Myocyte (in vitro differentiated cells): ENCODE results near the gene OR1I1. TPM values are rescaled to one million over a fixed set of nuclear protein-coding genes. Genes with fewer than 3 reads are reported as not detected.
"Not testable (repeated sequence)": the region's sequence is repeated elsewhere in the genome, so short reads cannot be mapped to it uniquely, and the experiment has no call there.

Source experiments
- DNase-seq: peaks from one replicate; pipeline ENCODE4 v3.0.0-alpha.2; 2012; ENCODE audit warnings: low read depth
- polyA plus RNA-seq: library from polyadenylated mRNA; unstranded; fragments of >200 nt; gene quantifications from one replicate; pipeline ENCODE4 v1.2.1, GENCODE V29; 2012; ENCODE audit warnings: missing spikeins
- total RNA-seq: library from RNA; depleted of rRNA; stranded (reverse); fragments of >200 nt; gene quantifications from 2 replicates; pipeline ENCODE4 v1.2.3, GENCODE V29; 2014

Gene OR1I1, protein sequence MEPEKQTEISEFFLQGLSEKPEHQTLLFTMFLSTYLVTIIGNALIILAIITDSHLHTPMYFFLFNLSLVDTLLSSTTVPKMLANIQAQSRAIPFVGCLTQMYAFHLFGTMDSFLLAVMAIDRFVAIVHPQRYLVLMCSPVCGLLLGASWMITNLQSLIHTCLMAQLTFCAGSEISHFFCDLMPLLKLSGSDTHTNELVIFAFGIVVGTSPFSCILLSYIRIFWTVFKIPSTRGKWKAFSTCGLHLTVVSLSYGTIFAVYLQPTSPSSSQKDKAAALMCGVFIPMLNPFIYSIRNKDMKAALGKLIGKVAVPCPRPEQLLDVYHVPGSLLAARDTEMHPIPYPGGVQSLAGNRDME
- total RNA-seq: not detected in 2 replicates
- polyA plus RNA-seq: not detected

DNA sequence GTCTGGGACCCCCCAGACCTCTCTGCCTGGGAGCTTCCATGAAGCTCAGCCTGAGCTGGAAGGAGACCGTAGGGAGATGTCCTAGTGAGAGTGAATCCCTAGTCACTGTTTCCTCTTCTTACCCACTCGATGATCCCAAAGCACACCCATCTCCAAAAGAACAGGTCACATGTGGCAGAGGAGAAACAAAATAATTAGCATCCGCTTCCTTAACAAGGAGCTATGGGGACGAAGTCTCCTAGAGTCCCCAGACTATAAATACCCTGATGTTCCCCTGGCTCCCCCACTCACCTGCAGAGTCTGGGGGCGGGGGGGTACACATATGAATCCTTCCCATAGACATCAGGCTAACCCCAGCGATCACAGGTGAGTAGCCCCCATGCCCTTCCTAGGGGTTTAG lies at the start of gene OR1I1:
Gene OR1I1, plus strand, starts transcription at position 301 of the 400 bp plus-strand sequence. CDS start 4,855 bp downstream, outside the sequence.
- no peak for DNase-seq

DNA sequence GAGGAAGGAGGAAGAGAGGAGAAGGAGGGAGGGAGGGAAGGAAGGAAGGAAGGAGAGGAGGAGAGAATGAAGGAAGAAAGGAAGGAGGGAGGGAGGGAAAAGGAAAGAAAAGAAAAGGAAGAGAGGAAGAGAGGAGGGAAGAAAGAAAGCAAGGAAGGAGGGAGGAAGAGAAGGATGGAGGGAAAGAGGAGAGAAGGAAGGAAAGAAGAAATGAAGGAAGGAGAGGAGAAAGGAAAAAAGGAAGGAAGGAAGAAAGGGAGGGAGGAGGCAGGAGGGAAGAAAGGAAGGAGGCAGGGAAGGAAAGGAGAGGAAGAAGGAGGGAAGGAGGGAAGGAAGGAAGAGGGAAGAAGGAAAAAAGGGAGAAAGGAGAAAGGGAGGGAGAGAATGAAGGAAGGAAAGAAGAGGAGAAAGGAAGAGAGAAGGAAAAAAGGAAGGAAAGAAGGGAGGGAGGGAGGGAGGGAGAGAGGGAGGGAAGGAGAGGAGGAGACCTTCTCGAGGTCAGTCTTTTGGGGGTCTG lies 46.2 kb upstream of the OR1I1 start:
- no peak for DNase-seq

DNA sequence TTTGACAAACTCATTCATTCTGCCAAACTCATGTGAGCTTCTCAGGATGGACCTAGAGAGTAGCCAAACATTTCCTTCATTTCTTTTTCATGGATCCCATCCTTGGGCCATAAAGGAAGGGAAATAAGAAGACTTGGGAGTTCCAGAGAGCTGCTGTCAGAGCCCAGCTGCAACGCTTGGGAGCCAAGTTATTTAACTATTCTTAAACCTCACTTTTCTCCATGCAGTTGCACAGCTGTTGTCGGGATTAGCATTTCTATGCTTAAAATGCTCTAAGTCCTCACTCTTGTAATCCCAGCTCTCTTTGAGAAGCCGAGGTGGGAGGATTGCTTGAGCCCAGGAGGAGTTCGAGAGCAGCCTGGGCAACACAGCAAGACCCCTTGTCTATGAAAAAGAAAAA lies 44.4 kb upstream of the OR1I1 start:
- DNase-seq: peak; percentile 4

DNA sequence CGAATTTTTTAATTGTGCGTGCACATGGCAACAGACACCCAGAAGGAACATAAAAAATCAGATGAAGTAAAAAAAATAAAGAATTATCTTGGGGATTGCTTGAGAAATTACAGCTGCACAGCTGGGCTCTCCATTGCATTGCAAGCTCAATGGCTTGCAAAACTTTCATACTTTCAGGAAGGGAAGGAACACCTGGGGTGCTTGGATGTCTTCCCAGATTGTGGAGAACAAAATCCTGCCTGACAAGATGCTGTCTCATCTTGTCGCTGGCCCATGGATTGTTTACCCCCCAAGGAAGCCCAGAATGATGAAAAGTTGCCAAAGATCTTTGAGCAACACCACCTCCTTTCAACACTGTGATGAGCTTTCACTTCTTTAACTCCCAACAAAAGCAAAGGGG lies 43.7 kb upstream of the OR1I1 start:
- peak; percentile 1 for DNase-seq

DNA sequence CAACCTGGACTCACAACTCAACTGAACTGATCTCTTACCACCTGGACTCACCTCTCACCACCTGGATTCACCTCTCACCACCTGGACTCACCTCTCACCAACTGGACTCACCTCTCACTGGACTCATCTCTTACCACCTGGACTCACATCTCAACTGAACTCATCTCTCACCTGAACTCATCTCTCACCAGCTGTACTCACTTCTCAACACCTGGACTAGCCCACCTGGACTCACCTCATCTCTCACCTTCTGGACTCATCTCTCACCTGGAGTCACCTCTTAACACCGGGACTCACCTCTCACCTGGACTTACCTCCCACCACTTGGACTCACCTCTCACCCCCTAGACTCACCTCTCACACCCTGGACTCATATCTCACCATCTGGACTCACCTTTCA lies 40.0 kb upstream of the OR1I1 start:
- DNase-seq: no peak

DNA sequence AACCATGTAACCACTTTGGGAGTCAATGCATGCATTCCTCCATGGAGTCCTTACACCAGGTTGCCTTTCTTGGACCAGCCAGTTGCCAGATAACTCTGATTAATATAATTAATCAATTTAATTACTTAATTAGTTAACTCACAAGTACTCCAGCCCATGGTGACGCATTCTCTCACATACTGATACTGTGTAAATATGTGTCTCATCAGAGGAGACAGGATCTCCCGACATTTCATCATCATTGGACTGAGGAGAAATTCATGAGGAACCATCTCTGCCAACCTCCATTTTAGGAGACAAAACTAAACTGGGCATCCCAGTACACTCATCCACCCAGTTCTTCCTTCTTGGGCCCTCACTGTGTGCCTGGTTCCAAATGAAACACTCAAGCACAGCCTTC lies 39.2 kb upstream of the OR1I1 start:
- no peak for DNase-seq

DNA sequence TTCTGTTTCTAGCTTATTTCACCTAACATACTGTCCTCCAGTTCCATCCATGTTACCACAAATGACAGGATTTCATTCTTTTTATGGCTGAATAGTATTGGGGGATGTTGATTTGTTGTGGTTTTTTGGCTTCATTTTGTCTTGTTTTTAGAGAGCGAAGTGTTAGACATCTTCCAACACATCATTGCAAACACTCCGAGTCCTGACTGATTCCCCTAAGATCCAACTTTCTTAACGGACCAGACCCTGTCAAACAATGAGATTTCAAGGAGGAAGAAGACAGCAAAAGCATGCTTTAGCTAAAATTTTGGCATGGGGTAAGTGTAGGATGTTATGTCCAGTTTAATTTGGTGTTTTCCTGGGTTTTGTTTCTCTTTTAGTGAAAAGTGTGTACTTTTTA lies 36.5 kb upstream of the OR1I1 start:
- DNase-seq: no peak

DNA sequence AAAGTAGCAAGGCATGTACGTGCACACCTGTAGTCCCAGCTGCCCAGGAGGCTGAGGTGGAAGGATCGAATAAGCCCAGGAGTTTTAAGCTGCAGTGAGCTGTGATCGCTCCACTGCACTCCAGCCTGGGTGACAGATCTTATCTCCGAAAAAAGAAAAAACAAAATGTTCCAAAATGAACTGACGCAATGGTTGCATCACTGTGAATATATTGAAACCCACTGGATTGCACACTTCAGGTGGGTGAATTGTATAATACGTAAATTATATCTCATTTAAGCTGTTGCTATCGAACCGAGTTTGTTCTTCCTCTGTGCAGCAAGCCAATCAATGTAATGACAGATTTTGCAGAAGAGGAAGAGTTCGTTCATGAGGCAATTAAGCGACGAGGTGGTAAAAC lies 34.3 kb upstream of the OR1I1 start:
- no peak for DNase-seq

DNA sequence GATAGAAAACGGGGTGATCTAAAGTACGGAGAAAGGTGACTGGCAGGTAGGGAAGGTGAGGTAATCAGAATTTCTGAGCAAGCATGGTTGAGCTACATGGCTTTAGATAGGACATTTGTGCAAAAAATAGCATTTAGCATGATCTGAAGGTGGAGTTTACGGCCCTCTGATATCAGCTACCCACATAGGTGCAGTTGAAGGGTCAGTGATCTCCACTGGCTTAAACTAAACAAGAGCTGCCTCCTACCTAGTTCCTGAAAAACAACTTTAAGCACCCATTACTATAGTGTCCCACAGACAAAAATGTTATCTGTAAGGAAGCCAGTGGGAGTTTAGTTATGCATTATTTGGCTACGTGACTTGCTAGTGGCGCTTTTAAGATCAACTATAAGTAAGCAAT lies 33.9 kb upstream of the OR1I1 start:
- DNase-seq: no peak

DNA sequence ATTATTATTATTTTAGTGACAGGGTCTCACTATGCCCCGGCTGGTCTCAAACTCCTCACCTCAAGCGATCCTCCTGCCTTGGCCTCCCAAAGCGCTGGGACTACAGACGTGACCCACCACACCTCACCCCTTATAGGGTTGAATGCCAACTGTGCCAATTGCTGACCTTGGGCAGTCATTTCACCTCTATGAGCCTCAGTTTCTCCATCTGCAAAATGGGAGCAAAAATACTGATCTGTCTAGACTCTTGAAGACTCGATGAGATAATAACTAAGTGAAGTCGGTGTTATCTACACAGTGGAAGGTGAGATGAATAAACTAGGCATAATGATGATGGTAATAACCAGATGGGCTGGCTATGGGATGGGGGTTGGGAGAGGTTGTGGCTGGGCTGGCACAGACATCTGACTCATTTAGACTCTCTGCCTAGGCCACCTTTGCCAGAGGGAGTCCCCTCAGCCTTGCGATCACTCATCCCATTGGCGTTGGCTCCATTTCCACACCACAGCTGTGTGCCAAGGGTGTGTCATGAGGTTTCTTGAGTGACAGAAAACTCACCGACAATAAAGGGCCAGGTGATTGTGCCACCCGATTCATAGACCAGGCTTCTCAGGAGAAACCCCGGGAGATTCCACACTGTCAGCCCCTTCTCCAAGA lies 33.0 kb upstream of the OR1I1 start, which contains the start of gene CASP14:
Gene CASP14, plus strand, starts transcription at position 596 of the 657 bp plus-strand sequence. CDS start 2,772 bp downstream, outside the sequence.
- DNase-seq: no peak

DNA sequence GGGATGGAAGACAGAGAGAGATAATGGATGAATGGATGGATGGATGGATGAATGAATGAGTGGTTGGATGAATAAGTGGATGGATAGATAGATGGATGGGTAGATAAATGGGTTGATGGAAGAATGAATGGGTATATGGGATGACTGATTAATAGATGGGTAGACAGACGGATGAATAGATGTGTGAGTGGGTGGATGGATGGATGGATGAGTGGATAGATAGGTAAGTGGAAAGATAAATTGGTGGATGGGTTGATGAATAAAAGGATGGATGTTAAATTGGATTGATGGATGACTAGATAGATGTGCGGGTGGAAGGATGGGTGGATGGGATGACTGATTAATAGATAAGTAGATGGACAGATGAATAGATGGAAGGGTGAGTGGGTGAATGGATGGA lies 31.4 kb upstream of the OR1I1 start:
- no peak for DNase-seq

DNA sequence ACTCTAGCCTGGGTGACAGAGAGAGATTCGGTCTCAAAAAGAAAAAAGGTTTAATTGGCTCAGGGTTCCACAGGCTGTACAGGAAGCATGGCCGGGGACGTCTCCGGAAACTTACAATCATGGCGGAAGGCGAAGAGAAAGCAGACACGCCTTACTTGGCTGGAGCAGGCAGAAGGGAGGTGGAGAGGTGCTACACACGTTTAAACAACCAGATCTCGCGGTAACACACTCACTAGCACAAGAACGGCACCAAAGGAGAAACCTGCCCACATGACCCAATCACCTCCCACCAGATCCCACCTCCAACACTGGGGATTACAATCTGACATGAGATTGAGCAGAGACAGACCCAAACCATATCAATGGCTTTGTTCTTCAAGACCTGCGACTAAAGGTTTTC lies 20.0 kb upstream of the OR1I1 start:
- no peak for DNase-seq

DNA sequence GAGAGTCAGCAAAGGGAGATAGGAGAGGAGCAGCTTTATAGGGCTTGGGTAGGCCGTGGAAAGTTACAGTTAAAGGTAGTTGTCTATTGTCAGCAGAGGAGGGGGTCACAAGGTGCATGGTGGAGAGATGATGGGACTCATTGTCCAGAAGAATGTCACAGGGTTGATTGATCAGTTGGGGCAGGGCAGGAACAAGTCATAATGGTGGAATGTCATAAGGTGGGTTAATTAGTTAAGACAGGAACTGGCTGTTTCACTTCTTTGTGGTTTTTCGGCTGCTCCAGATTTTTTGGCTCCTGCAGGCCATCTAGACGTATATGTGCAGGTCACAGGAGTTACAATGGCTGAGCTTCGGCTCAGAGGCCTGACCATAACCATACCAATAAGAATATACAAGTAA lies 11.6 kb upstream of the OR1I1 start:
- DNase-seq: not testable (repeated sequence)

DNA sequence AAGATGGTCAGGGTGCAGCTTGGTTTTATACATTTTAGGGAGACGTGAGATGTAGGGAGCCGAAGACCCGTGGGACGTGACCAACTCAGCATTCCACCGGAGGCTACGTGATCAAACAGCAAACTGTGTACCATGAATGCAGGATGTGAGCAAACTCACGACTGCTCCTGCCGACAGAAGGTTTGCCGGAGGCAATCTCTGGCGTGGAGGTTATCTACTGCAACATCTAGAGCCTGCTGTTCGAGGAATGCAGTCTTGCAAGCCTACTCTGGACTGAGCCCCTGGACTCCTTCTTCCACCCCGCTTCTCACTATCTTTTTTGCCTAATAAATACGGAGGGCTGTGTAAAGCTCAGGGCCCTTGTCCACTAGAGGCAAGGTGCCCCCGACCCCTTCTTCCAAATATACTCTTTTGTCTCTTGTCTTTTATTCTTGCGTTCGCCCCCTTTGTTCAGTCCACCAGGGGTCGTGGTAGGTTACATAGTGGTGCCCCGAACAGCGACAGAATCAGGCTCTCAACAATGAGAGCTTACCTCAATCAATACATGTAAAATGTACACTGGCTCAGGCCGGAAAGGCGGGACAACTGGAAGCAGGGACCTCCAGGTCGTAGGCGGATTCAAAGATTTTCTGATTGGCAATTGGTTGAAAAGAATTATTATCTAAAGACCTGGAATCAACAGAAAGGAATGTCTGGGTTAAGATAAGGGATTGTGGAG lies 8.9 kb upstream of the OR1I1 start:
- DNase-seq: no peak

DNA sequence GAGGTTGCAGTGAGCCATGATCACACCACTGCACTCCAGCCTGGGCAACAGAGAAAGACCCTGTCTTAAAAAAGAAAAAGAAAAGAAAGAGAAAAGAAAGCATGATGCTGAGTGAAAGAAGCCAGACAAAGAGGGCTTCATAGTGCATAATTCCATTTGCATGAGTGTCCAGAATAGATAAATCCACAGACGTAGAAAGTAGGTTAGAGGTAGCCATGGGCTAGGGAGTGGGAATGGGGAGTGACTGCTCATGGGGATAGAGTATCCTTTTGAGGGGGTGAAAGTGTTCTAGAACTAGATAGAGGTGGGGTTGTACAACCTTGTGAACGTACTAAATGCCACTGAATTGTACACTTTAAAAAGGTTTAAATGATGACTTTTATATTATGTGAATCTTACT lies 7.6 kb upstream of the OR1I1 start:
- DNase-seq: no peak

DNA sequence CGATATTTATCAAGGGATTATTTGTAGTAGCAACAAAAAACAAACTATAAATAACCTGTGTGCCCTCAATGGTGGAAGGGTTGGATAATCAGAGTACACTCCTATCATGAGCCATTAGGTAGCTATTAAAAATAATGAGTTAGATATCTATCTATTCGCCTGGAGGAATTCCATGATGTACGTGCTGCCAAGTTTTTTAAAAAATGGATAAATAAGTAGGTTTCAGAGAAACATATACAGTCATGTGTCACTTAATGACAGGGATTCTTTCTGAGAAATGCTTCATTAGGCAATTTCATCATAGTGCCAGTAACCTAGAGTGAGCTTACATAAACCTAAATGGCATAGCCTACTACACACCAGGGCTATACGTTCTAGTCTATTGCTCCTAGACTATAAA lies 6.2 kb upstream of the OR1I1 start:
- DNase-seq: no peak

DNA sequence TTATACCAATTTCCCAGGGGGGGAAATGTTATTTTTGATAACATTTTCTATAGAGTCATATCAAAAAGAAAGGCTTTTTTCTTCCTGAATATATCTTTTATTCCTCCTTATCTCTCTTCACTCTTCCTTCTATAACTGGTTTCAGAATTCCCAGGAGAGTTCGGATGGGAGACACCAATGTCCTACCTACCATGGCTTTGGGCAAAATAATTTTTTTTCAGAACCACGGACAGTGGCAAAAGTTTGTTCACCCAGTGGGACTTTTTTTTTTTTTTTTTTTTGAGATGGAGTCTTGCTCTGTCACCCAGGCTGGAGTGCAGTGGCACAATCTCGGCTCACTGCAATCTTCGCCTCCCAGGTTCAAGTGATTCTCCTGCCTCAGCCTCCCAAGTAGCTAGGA lies 2.0 kb upstream of the OR1I1 start:
- DNase-seq: peak; percentile 7

DNA sequence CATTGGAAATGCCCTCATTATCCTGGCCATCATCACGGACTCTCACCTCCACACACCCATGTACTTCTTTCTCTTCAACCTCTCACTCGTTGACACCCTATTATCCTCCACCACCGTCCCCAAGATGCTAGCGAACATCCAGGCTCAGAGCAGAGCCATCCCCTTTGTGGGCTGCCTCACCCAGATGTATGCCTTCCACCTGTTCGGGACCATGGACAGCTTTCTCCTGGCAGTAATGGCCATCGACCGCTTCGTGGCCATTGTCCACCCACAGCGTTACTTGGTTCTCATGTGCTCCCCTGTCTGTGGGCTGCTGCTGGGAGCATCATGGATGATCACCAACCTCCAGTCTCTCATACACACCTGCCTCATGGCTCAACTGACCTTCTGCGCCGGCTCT lies 5.2 kb downstream of the OR1I1 start:
- no peak for DNase-seq

DNA sequence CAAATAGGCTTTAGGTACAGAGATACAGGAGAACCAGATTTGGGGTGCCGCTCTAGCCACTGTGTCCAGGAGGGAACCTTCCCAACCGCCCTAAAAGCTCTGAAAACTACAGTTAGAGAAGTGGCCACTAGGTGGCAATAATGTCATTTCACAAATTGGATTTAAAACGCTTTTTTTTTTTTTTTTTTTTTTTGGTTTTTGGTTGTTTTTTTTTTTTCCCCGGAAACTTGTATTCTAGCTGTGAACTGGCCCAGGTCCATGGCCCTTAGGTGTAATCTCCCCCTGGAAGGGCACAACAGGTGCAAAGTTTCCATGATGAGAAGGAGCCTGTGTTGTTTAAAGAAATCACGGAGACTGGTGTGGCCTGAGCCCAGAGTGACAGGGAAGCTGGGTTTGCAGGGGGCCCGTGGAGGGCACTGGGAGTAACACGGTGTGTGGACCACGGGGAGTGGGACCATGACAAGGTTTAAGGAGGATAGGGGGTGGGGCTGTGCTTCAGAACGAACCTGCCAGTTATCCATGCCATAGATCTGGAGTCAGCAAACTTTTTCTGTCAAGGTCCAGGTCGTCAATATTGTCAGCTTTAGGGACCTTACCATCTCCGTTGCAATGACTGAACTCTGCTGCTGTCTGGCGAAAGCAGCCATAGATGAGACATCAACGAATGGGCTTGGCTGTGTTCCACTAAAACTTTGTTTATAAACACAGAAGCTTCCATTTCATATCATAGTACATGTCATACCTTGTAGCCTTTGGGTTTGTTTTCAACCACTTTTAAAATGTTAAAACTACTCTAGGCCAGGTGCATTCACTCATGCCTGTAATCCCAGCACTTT lies 10.1 kb downstream of the OR1I1 start:
- DNase-seq: peak; percentile 77

DNA sequence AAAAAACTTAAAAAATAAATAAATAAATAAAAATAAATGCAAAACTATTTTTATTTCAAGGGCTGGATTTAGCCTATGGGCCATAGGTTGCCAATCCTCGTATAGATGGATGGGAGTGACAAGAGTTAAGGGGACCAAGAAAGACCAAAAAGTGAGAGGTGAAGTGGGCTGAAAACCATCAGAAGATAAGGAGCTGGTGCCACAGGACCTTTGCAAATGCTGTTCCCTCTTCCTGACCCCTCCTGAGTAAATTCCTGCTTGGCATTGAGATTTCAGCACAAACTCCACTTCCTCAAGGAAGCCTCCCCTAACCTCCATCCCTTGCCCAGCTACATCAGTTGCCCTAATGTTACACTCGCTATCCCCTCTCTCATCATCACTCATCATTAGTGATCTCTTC lies 11.0 kb downstream of the OR1I1 start:
- no peak for DNase-seq

DNA sequence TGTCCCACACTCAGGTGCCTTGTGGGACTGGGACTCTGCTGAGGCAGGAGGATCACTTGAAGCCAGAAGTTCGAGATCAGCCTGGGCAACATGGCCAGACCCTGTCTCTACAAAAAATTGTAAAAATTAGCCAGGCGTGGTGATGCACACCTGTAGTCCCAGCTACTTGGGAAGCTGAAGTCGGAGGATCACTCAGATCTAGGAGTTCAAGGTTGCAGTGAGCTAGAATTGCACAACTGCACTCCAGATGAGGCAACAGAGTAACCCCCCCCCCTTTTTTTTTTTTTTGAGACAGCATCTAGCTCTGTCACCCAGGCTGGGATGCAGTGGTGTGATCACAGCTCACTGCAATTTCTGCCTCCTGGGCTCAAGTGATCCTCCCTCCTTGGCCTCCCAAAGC lies 14.2 kb downstream of the OR1I1 start:
- no peak for DNase-seq
